Measurements from ENCODE around the gene DTWD1.
"Not testable (repeated sequence)": the region's sequence is repeated elsewhere in the genome, so short reads cannot be mapped to it uniquely, and the experiment has no call there.

The DTWD1 gene

GRCh38 chr15:49678655-49679054, 57.8 kb downstream of the DTWD1 start:
- H3K9ac ChIP-seq (ENCODE audit: low read depth, low read length): no peak overlapping the region
- peaks cover 11% of the 10 kb centered on the region for H3K4me1 ChIP-seq (ENCODE audit: control insufficient read depth, insufficient read depth, low read length)
- H3K9me3 ChIP-seq (ENCODE audit: control insufficient read depth, insufficient read depth, low read length): no peaks in the 10 kb centered on the region
- no peaks in the 10 kb centered on the region for H3K36me3 ChIP-seq (ENCODE audit: control insufficient read depth, insufficient read depth, low read length)
- no peak overlapping the region for H3K27ac ChIP-seq (ENCODE audit: low read depth, low read length)
- no peak overlapping the region for H3K4me3 ChIP-seq (ENCODE audit: low read depth, low read length)
- H3K27me3 ChIP-seq (ENCODE audit: control insufficient read depth, insufficient read depth, low read length): no peaks in the 10 kb centered on the region

- H3K4me1 ChIP-seq (ENCODE audit: control insufficient read depth, insufficient read depth, low read length): no peaks in the 10 kb centered on the region
- no peaks in the 10 kb centered on the region for H3K36me3 ChIP-seq (ENCODE audit: control insufficient read depth, insufficient read depth, low read length)
- no peak overlapping the region for H3K27ac ChIP-seq (ENCODE audit: low read depth, low read length)
- H3K9ac ChIP-seq (ENCODE audit: low read depth, low read length): no peak overlapping the region
- no peak overlapping the region for H3K4me3 ChIP-seq (ENCODE audit: low read depth, low read length)
- H3K27me3 ChIP-seq (ENCODE audit: control insufficient read depth, insufficient read depth, low read length): no peaks in the 10 kb centered on the region
- H3K9me3 ChIP-seq (ENCODE audit: control insufficient read depth, insufficient read depth, low read length): no peaks in the 10 kb centered on the region
These were observed 65.8 kb downstream of the DTWD1 start for GRCh38 chr15:49686599-49686998.

DNA sequence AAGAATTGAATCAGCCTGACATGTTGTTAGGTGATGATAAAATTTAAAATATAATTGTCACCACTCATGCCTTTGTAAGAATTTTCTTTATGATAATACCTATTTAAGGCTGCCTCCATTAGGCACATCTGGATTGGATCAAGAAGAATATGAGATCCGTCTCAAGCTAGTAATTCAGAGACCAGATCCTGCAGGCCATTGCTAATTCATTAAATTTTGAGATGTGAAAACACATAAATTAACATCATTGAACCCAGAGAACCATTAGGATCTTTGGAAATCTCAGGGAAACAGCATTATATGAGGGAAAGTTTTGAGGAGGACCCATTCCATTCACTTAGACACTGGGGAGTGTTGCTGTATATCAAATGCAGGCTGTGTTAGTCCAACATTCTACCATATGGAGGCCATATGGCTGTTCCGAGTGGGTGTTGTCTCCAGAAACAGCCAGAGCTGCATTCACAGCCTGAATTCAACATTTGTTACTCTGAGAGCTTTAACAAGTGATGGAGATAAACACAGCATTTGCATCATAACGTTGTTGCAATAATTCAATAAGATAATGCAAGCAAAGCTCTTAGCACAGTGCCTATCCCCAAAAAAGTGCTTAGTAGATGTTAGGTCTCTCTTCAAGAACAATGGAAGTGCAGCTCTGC, 67.4 kb downstream of the DTWD1 start:
- Histone ChIP-seq H3K4me3 (ENCODE audit: low read depth, low read length) (no peak overlapping the region), H3K27me3 (ENCODE audit: control insufficient read depth, insufficient read depth, low read length) (no peaks in the 10 kb centered on the region), H3K36me3 (ENCODE audit: control insufficient read depth, insufficient read depth, low read length) (no peaks in the 10 kb centered on the region), H3K9me3 (ENCODE audit: control insufficient read depth, insufficient read depth, low read length) (no peaks in the 10 kb centered on the region), H3K27ac (ENCODE audit: low read depth, low read length) (no peak overlapping the region), H3K9ac (ENCODE audit: low read depth, low read length) (no peak overlapping the region), H3K4me1 (ENCODE audit: control insufficient read depth, insufficient read depth, low read length) (peaks cover 3% of the 10 kb centered on the region; the same call in 1 of the 2 replicates)

DNA sequence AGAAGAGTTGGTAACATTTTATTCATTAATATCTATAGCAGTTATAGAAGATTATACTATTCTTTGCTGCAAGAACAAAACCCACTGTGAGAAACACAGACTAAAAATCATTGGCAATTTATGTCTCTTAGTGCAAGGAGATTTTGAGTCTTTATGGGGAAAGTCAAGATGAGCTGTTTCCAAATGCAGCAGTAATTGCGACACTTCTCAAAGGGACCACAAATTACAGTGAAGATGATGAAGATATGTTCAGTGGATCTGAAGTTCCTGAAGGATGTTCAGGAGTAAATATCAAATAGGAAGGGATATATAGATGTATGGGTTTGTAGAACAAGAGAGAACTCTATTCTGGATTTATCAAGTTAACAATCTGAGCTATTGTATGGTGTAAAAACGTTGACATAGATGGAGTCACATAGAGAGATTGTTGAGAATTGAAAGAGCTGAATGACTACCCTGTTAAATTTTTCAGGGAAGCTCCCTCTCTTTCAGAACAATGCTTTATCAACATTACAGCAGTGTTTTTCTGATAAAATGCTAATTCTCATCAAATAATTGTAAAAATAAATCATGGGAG, 71.8 kb downstream of the DTWD1 start:
- Histone ChIP-seq H3K27me3 (ENCODE audit: control insufficient read depth, insufficient read depth, low read length) (no peaks in the 10 kb centered on the region), H3K9me3 (ENCODE audit: control insufficient read depth, insufficient read depth, low read length) (no peaks in the 10 kb centered on the region), H3K4me1 (ENCODE audit: control insufficient read depth, insufficient read depth, low read length) (peaks cover 8% of the 10 kb centered on the region; the same call in 1 of the 2 replicates), H3K9ac (ENCODE audit: low read depth, low read length) (no peak overlapping the region), H3K36me3 (ENCODE audit: control insufficient read depth, insufficient read depth, low read length) (no peaks in the 10 kb centered on the region), H3K27ac (ENCODE audit: low read depth, low read length) (no peak overlapping the region), H3K4me3 (ENCODE audit: low read depth, low read length) (no peak overlapping the region)

DNA sequence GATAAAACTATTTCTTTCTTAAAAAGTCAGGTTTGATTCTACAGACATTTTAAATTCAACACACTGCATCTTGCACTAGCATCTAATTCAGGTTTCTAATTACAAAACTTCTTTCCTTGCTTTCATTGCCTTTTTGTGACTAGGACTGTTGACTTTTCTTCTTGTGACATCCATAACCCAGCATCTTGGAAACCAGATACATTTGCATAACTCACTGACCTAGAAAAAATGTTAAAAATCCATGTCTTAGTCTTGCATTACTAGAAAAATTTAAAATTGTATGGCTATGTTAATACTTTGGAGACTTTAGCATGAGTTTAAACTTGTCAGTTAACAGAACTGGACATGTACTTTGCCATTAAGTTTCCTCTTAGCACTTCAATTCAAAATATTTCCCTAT, 72.7 kb downstream of the DTWD1 start:
- no peaks in the 10 kb centered on the region for H3K36me3 ChIP-seq (ENCODE audit: control insufficient read depth, insufficient read depth, low read length)
- H3K27ac ChIP-seq (ENCODE audit: low read depth, low read length): no peak overlapping the region
- H3K27me3 ChIP-seq (ENCODE audit: control insufficient read depth, insufficient read depth, low read length): no peaks in the 10 kb centered on the region
- no peaks in the 10 kb centered on the region for H3K9me3 ChIP-seq (ENCODE audit: control insufficient read depth, insufficient read depth, low read length)
- H3K4me1 ChIP-seq (ENCODE audit: control insufficient read depth, insufficient read depth, low read length): peaks cover 8% of the 10 kb centered on the region; the same call in 1 of the 2 replicates
- H3K9ac ChIP-seq (ENCODE audit: low read depth, low read length): no peak overlapping the region
- no peak overlapping the region for H3K4me3 ChIP-seq (ENCODE audit: low read depth, low read length)

GRCh38 chr15:49696433-49696832, 75.6 kb downstream of the DTWD1 start:
- Histone ChIP-seq H3K4me3 (ENCODE audit: low read depth, low read length) (no peak overlapping the region), H3K9me3 (ENCODE audit: control insufficient read depth, insufficient read depth, low read length) (no peaks in the 10 kb centered on the region), H3K4me1 (ENCODE audit: control insufficient read depth, insufficient read depth, low read length) (peaks cover 8% of the 10 kb centered on the region; the same call in 1 of the 2 replicates), H3K27ac (ENCODE audit: low read depth, low read length) (no peak overlapping the region), H3K36me3 (ENCODE audit: control insufficient read depth, insufficient read depth, low read length) (no peaks in the 10 kb centered on the region), H3K27me3 (ENCODE audit: control insufficient read depth, insufficient read depth, low read length) (no peaks in the 10 kb centered on the region), H3K9ac (ENCODE audit: low read depth, low read length) (no peak overlapping the region)

DNA sequence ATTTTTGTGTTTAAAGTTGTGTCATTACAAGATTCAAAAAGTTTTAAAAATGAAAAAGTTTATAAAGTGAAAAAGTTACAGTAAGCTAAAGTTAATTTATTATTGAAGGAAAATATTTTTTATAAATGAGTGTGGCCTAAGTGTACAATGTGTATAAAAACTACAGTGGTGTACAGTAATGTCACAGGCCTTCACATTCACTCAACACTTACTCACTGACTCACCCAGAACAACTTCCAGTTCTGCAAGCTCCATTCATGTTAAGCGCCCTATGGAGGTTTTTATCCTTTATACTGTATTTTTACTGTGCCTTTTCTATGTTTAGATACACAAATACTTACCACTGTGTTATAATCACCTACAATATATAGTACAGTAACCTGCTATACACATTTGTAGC, 76.3 kb downstream of the DTWD1 start:
- H3K27ac ChIP-seq (ENCODE audit: low read depth, low read length): no peak overlapping the region
- peaks cover 8% of the 10 kb centered on the region; the same call in 1 of the 2 replicates for H3K4me1 ChIP-seq (ENCODE audit: control insufficient read depth, insufficient read depth, low read length)
- H3K27me3 ChIP-seq (ENCODE audit: control insufficient read depth, insufficient read depth, low read length): no peaks in the 10 kb centered on the region
- no peaks in the 10 kb centered on the region for H3K36me3 ChIP-seq (ENCODE audit: control insufficient read depth, insufficient read depth, low read length)
- H3K9ac ChIP-seq (ENCODE audit: low read depth, low read length): no peak overlapping the region
- H3K9me3 ChIP-seq (ENCODE audit: control insufficient read depth, insufficient read depth, low read length): no peaks in the 10 kb centered on the region
- H3K4me3 ChIP-seq (ENCODE audit: low read depth, low read length): no peak overlapping the region

DNA sequence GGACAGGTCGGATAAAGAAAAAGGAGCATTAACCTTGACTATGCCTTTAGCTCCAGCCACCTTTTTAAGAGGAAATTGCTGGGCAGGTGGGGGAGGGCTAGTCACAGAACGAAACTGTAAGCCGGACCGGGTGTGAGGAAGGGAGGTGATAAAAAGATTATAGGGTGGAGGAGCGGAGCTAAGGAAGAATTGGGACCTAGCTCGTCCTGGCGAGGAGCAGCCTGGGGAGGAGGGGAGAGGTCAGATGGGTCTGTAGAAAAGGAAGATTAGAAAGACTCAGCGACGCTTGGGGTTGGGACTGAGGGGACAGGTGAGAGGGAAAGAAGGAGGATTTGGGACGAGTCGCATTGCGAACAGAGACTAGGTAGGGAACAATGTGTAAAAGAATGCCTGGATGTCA, 82.1 kb downstream of the DTWD1 start:
- H3K9me3 ChIP-seq (ENCODE audit: control insufficient read depth, insufficient read depth, low read length); H3K36me3 ChIP-seq (ENCODE audit: control insufficient read depth, insufficient read depth, low read length); H3K4me3 ChIP-seq (ENCODE audit: low read depth, low read length); H3K4me1 ChIP-seq (ENCODE audit: control insufficient read depth, insufficient read depth, low read length); H3K27ac ChIP-seq (ENCODE audit: low read depth, low read length); H3K27me3 ChIP-seq (ENCODE audit: control insufficient read depth, insufficient read depth, low read length); H3K9ac ChIP-seq (ENCODE audit: low read depth, low read length): not testable (repeated sequence)
